ENCODE results near the gene CTDSPL.

The CTDSPL gene

DNA sequence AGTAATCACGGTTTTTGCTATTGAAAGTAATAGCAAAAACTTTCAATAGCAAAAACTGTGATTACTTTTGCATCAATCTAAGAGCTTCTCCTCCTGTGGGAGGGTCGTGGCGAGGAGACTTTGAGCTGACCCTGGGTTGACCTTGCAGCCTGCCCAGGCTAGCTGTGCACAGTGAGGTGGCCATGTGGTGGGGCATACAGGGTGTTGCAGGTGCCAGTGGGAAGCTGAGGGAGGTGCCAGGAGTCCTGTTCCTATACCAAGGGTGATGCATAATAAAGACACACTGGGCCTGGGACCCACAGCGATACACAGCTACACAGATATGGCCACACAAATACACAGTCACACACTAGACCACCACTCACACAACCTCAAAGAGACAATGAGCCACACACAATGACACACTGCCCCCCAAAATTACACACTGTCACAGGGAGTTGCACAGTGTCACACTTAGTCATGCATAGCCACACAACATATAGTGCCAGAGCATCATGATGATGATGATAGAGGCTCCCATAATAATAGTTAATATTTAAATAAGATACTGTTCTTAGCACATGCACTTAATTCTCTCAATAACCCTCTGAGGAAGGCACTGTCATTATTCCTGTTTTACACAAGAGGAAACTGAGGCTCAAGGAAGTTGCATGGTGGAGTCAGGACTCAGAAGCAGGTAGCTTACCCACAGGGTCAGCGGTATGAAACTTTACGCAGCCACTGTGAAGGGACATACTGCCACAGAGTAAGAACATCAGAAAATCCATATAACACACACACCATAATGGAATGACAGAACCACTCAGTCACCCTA lies 161.4 kb downstream of the CTDSPL start:
- TF ChIP-seq SUZ12 (IDR thresholded peaks at IDR 0.05; ENCODE audit: extremely low read depth, insufficient read depth, insufficient read length) (no peak), YY1 (IDR thresholded peaks at IDR 0.05; ENCODE audit: insufficient read depth, insufficient read length) (no peak), ZNF274 (IDR thresholded peaks at IDR 0.05; ENCODE audit: low read depth, low read length) (no peak)
- Histone ChIP-seq H3K4me1 (ENCODE audit: insufficient read depth, insufficient read length) (peaks cover 9% of the 10 kb centered on the region), H3K9me3 (ENCODE audit: insufficient read depth, low read length) (no peaks in the 10 kb centered on the region), H3K4me3 (ENCODE audit: insufficient read length, low read depth) (peak overlapping the region; percentile 72), H3K27me3 (ENCODE audit: insufficient read depth, insufficient read length) (peaks cover 39% of the 10 kb centered on the region), H3K36me3 (ENCODE audit: insufficient read depth, insufficient read length, low read length) (peaks cover 10% of the 10 kb centered on the region), H3K9ac (ENCODE audit: insufficient read length, low read depth) (peak overlapping the region; percentile 77)
- no peak for DNase-seq (ENCODE audit: low read depth, low spot score)

DNA sequence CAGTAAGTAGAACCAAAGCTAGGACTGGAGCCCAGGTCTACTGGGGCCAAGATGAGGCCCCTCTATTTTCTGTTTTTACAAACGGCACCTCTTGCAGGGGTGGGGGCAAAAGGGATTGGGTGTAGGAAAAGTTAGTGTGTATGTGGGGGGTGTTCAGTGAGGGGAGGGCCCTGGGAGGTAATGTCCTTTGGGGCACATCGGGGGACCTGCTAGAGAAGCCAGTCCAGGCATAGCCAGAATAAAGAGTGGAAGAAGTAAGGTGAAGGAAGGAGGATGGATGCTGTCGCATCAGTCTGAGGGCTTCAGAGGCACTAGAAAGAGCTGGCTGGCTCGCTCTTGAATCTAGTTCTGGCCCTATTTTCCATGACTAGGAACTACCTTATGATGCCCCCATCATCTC lies 165.2 kb downstream of the CTDSPL start:
- no peak overlapping the region for H3K4me3 ChIP-seq (ENCODE audit: insufficient read length, low read depth)
- H3K4me1 ChIP-seq (ENCODE audit: insufficient read depth, insufficient read length) = peaks cover 25% of the 10 kb centered on the region
- H3K36me3 ChIP-seq (ENCODE audit: insufficient read depth, insufficient read length, low read length) = no peaks in the 10 kb centered on the region
- DNase-seq (ENCODE audit: low read depth, low spot score) = no peak
- TF ChIP-seq SUZ12 (IDR thresholded peaks at IDR 0.05; ENCODE audit: extremely low read depth, insufficient read depth, insufficient read length) (no peak), ZNF274 (IDR thresholded peaks at IDR 0.05; ENCODE audit: low read depth, low read length) (no peak), YY1 (IDR thresholded peaks at IDR 0.05; ENCODE audit: insufficient read depth, insufficient read length) (no peak)
- no peaks in the 10 kb centered on the region for H3K9me3 ChIP-seq (ENCODE audit: insufficient read depth, low read length)
- H3K9ac ChIP-seq (ENCODE audit: insufficient read length, low read depth) = no peak overlapping the region
- peaks cover 74% of the 10 kb centered on the region for H3K27me3 ChIP-seq (ENCODE audit: insufficient read depth, insufficient read length)

DNA sequence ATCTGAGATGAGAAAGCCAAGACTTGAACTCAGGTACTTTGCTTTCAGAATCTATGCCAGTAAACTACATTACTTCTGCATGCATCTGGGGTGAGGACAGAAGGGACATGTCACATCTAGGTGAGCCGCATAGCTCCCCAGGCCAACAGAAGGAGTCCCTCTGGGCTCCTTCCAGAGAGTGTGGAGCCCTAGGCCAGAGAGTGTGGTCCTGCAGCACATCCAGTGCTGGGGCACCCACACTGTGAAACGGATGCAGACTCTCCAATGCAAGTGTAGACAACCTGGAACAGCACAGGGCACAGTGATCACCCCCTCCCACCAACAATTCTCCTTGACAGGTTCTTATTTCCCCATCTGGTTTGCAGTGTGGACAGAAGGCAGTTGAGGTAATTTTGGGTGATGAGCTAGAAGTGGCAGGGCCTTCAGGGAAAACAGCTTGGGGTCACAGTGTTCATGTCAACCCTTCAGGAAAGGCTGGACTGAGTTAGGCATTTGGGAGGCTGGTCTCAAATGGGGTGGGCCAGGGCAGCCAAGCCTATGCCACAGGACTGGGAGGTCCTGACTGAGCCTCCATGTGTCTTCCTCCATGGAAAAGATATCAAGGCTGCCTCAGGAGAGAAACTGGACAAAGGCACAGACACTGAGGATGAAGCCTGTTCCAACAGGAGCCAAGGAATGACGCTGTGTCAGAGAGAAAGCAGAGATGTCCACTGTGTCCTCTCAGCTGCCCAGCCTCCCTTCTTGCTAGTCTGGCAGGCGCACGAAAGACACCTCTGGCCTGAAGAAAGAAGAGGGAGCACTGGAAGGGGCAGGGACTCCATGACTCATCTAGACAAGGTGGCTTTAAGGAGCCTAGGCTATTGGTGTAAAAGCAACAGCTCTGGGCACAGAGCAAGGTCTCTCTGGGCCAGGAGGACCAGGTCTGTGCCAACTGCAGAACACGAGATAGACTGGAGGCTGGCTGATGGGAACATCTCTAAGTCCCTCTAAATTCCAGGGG lies 166.1 kb downstream of the CTDSPL start:
- H3K9ac ChIP-seq (ENCODE audit: insufficient read length, low read depth) = no peak overlapping the region
- TF ChIP-seq YY1 (IDR thresholded peaks at IDR 0.05; ENCODE audit: insufficient read depth, insufficient read length) (no peak), SUZ12 (IDR thresholded peaks at IDR 0.05; ENCODE audit: extremely low read depth, insufficient read depth, insufficient read length) (no peak), ZNF274 (IDR thresholded peaks at IDR 0.05; ENCODE audit: low read depth, low read length) (no peak)
- DNase-seq (ENCODE audit: low read depth, low spot score) = no peak
- peaks cover 82% of the 10 kb centered on the region for H3K27me3 ChIP-seq (ENCODE audit: insufficient read depth, insufficient read length)
- H3K36me3 ChIP-seq (ENCODE audit: insufficient read depth, insufficient read length, low read length) = no peaks in the 10 kb centered on the region
- H3K4me3 ChIP-seq (ENCODE audit: insufficient read length, low read depth) = no peak overlapping the region
- peaks cover 23% of the 10 kb centered on the region for H3K4me1 ChIP-seq (ENCODE audit: insufficient read depth, insufficient read length)
- H3K9me3 ChIP-seq (ENCODE audit: insufficient read depth, low read length) = no peaks in the 10 kb centered on the region

DNA sequence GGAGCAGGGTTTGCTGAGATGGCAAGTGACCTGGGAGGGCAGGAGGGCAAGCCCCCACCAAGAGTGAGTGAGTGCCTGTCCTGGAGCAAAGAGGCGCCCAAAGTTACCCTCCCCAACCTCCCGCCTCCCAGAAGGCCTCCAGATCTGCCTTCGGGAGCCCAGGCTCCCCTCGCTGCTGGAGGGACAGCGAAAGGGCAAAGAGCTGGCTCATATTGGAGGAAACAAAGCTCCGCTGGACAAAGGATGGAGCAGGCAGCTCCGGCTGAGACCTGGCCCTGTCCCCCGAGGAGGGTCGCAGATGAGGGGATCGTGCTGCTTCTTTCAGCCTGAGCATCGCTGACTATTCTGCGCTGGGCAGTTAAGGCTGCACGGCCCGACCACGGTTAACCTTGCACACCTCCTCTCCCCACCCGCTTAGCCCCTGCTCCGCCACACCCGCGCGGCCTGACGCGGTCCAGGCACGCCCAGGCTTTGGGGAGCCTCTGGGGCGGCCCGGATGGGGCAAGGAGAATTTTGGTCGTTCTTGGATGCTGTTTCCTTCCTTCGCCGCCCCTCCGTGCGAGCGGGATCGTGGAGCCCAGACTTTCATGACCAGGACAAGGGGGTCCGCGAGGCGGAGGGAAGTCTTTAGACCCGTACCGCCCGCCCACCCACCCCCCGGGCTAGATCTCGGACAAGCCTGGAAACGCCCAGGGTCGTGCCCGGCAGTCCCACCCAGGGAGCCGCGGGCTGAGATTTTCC lies 167.1 kb downstream of the CTDSPL start:
- H3K4me3 ChIP-seq (ENCODE audit: insufficient read length, low read depth) = peak overlapping the region; percentile 69

DNA sequence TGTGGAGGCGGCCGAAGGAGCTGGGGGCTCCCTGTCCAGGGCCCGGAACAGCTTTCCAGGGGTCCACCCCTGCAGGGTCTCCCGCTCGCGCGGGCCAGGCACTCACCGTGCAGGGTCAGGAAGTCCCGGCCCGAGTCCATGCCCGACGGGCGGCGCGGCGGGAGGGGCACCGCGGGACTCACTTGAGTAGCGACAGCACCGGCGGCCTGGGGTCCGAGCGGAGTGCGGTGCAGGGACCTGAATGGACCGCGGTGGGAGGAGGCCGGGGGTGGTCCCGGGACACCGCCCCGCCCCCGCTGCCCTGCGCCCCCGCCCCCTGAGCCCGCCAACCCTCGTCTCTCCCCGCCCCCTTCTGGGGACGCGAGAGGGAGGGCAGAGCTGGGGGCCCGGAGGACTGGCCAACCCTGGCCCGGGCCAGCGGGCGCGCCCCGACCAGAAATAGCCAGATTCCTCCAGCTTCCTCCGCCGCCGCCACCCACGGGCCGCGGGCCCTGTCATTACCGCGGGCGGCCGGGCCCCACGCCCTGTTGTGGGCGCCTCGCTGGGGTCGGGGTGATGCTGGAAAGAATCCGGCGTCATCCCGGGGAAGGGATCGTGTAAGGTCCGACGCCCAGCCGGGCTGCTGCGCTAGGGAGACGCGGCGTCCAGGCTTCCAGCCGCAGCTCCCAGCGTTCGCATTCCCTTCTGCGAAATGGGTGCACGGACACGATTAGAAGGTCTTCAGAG lies 167.9 kb downstream of the CTDSPL start, which contains the start of gene PLCD1:
PLCD1 (minus strand) TSS at position 243 of the 726 bp plus-strand sequence; CDS start at position 140, 103 bp downstream.
- no peaks in the 10 kb centered on the region for H3K9me3 ChIP-seq (ENCODE audit: insufficient read depth, low read length)
- no peaks in the 10 kb centered on the region for H3K36me3 ChIP-seq (ENCODE audit: insufficient read depth, insufficient read length, low read length)
- peak within 1 kb of the TSS; percentile 69 for H3K4me3 ChIP-seq (ENCODE audit: insufficient read length, low read depth)
- TF ChIP-seq YY1 (IDR thresholded peaks at IDR 0.05; ENCODE audit: insufficient read depth, insufficient read length) (no peak), SUZ12 (IDR thresholded peaks at IDR 0.05; ENCODE audit: extremely low read depth, insufficient read depth, insufficient read length) (no peak), ZNF274 (IDR thresholded peaks at IDR 0.05; ENCODE audit: low read depth, low read length) (no peak)
- no peak for DNase-seq (ENCODE audit: low read depth, low spot score)
- H3K9ac ChIP-seq (ENCODE audit: insufficient read length, low read depth) = peak within 1 kb of the TSS; percentile 79
- peaks cover 19% of the 10 kb centered on the region for H3K4me1 ChIP-seq (ENCODE audit: insufficient read depth, insufficient read length)
- H3K27me3 ChIP-seq (ENCODE audit: insufficient read depth, insufficient read length) = peaks cover 68% of the 10 kb centered on the region

More for the DNA sequence above, 167.1 kb downstream of the CTDSPL start:
- Histone ChIP-seq H3K9ac (ENCODE audit: insufficient read length, low read depth) (peak overlapping the region; percentile 79), H3K9me3 (ENCODE audit: insufficient read depth, low read length) (no peaks in the 10 kb centered on the region), H3K4me1 (ENCODE audit: insufficient read depth, insufficient read length) (peaks cover 20% of the 10 kb centered on the region), H3K27me3 (ENCODE audit: insufficient read depth, insufficient read length) (peaks cover 72% of the 10 kb centered on the region), H3K36me3 (ENCODE audit: insufficient read depth, insufficient read length, low read length) (no peaks in the 10 kb centered on the region)
- no peak for DNase-seq (ENCODE audit: low read depth, low spot score)
- no peak for TF ChIP-seq YY1 (IDR thresholded peaks at IDR 0.05; ENCODE audit: insufficient read depth, insufficient read length)
- TF ChIP-seq ZNF274 (IDR thresholded peaks at IDR 0.05; ENCODE audit: low read depth, low read length) = no peak
- TF ChIP-seq SUZ12 (IDR thresholded peaks at IDR 0.05; ENCODE audit: extremely low read depth, insufficient read depth, insufficient read length) = no peak
